Posterior vena cava (tissue), 2 donors: ENCODE measurements around the gene ANGPTL2. TPM values are rescaled to one million over a fixed set of nuclear protein-coding genes. Genes with fewer than 3 reads are reported as not detected.
A peak's percentile ranks its signal among the peaks of the same experiment; 100 is the strongest.

Source experiments
- DNase-seq: peaks from one replicate; pipeline ENCODE4 v3.0.0-alpha.2; 2020; ENCODE audit warnings: low spot score
- intact Hi-C, 2 donors: fragments of 100-400 bp; cut with DNase I; formaldehyde crosslinking; loops; one replicate each; pipeline versions ENCODE4 v1.14.1 to v1.14.2; 2022 to 2023
- total RNA-seq, 2 donors: library from RNA; stranded (reverse); fragmentation: NEBNext Ultra II Directional; extraction: Animal tissue kit (Norgen Biotek cat#: 25700); gene quantifications; one replicate each; pipeline ENCODE4 v1.2.1, GENCODE V29; 2021
- donor health status: DM: yes; HTN: yes; CAD: no.
- donor health status: DM: yes; HTN: yes; CAD: no.

Gene ANGPTL2
- total RNA-seq, 2 donors from 2014 or later, result 45.7 to 55.9 TPM

DNA sequence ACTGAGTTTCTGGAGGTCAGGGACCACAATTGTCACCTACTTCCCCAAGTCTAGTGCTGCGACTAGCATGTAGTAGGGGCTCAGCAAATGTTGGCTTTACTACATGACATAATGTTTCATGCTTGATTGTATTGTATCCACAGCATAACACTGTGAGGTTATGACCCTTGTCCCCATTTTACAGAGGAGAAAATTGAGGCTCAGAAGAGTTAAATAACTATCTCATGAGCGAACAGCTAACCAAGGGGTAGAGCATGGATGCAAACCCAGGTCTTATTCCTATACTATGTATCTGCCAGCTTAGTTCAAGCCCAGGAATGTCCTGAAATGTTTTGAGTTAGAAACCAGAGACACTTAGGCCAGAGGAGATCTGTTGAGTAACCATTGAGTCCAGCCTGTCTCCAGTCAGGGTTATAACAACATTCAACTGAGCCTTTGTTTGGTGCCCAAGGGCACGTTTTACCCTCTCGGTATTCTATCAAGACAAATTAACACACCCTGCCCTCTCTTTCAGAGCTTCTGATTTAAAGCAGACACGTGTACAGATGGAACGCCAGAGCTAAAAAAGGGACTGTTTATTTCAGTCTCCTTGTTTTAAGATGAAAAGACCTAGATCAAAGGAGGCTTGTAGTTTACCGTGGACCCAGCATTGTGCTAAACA lies 16.5 kb downstream of the ANGPTL2 start:
- intact Hi-C loops, result no loop called here
- no peak for DNase-seq

- DNase-seq, result peak; percentile 34
- intact Hi-C loops, result no loop called here
Measured at GRCh38 chr9:127104581-127105311, 17.7 kb downstream of the ANGPTL2 start.

DNA sequence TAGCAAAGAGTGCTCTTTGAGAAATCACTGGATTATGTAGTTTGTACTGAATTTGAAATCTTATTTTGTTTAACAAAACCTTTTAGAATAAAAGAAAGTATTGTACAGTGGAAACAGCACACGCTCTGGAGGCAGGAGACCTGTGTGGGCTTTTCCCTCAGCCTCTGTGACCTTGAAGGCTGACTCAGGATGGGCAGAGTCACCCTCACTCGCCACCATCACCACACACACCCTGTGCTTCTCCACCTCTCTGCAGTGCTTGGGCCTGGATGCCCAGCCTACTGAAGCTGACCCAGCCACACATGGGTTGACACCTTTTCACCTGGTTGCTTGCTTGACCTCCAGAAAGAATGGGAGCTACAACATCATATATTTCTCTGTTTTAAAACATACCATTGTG lies 19.6 kb downstream of the ANGPTL2 start:
- DNase-seq, result peak; percentile 13
- intact Hi-C loops, result no loop called here

DNA sequence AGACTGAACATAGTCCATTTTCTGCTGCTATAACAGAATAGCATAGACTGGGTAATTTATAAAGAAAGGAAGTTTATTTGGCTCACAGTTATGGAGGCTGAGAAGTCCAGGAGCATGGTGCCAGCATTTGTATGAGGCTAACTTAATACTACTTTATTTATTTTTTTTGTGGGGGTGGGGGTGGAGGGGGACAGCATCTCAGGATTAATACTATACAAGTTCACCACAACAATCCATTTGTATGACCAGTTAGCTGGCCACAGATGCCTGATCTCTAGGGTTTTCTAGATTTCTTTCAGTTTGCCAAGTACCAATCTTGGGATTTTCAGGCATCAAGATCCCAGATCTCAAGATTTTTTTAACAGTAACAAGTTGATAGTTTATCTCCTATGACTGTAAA lies 20.3 kb downstream of the ANGPTL2 start:
- DNase-seq, result no peak
- intact Hi-C loops, result no loop called here

DNA sequence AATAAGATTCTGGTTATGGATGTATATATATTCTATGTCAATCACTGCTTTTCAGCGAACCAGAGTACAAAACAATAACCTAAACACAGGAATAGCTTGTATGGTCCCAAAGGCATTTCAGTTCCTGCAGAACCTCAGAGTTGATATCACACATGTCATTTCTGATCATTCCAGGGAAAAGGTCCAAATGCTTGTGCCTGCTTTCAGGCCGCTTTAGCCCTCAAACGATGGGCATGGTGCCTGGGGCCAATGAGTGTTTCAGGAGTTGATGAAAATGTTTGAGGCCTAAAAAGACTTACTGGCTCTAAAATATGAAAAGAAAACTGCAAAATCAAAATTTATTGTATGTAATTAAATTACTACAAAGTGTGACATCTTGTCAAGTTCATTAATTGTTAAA lies 22.8 kb downstream of the ANGPTL2 start:
- intact Hi-C loops, result no loop called here
- peak; percentile 28 for DNase-seq

DNA sequence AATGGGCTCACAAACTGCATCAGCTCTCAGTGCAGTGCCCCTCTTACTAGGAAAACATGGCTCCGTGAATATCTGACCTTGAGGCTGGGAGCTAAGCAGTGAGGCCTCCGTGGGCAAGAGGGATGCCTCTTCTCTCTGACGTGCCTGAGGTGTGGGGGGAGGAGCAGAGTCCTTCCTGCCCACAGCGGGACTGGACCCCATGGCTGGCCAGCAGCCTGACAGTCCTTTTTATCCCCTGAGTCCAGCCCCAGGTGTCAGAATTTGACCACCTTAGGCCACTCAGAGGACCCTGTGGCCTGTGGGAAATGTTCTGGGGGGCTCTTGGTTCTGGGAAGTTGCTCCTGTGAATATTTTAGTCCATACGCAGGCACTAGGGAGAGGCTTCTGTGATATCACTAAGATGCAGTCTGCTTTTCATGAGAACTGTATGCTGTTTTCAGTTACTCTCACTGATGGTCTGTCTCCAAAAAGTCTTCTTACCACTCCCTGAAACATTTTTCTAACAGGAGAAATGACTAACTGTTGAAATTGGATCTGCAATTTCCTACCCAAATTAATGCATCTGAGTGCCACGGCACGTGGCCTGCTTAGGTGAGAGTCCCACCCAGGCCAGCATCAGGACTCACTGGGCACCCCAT lies 23.4 kb downstream of the ANGPTL2 start:
- peak; percentile 79 for DNase-seq
- intact Hi-C loops, result no loop called here

DNA sequence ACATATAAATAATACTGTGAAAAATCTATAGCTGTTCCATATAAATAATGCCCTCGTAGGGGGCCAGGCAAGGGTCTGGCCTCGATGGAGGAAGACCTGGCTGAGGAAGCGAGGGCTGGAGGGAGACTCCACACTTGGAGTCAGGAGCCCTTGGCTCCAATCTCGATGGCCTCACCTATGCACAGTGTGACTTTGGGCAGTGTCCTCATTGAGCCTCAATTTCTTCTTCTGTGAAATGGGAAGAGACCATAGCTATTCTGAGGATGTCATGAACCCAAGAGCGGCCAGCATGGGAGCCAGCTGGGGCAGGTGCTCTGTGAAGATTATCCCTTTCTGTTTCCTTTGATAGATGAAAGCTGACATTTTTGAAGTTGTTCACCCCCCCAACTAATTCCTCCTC lies 24.8 kb downstream of the ANGPTL2 start:
- DNase-seq, result peak; percentile 9
- intact Hi-C loops, result no loop called here

DNA sequence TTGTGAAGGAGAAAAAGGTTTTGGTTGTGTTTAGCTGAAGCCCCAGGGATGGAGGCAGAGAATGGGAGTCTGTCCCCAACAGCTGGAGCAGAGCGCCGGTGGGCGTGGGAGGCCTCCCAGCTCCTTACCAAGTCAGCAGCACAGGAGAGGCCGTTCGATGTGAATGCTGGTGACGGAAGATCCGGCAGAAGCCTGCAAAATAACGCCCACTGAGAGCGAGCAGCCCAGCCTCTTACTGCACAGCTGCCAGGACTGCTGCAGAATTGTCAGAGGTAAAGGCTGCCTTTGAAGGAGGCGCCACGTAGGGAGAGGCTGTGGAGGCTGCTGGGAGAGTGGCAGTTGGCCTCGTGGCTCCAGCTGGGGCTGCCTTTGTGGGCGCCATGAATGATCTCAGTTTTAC lies 26.2 kb downstream of the ANGPTL2 start:
- DNase-seq, result peak; percentile 60

DNA sequence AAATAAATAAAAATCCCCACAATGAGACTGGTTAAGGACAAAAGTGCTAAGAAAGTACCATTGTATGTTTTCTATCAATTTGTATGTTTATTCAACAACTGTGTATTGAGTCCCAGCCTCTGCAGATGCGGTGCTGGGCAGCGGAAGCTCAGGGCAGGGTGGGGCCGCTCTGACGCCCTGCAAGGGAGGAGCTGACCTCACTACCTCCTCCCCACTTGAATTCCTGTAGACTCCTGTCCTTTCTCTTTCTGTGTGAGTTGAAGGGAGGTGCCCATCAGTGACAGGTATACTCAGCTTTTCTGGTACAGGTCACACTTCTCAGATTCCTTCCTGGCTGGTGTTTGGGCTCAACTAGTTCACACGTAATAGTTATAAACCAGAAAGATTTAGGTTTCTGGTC lies 27.0 kb downstream of the ANGPTL2 start:
- peak; percentile 10 for DNase-seq
- intact Hi-C loops, result no loop called here

More for the DNA sequence above, 26.2 kb downstream of the ANGPTL2 start:
- intact Hi-C loops, result no loop called here

DNA sequence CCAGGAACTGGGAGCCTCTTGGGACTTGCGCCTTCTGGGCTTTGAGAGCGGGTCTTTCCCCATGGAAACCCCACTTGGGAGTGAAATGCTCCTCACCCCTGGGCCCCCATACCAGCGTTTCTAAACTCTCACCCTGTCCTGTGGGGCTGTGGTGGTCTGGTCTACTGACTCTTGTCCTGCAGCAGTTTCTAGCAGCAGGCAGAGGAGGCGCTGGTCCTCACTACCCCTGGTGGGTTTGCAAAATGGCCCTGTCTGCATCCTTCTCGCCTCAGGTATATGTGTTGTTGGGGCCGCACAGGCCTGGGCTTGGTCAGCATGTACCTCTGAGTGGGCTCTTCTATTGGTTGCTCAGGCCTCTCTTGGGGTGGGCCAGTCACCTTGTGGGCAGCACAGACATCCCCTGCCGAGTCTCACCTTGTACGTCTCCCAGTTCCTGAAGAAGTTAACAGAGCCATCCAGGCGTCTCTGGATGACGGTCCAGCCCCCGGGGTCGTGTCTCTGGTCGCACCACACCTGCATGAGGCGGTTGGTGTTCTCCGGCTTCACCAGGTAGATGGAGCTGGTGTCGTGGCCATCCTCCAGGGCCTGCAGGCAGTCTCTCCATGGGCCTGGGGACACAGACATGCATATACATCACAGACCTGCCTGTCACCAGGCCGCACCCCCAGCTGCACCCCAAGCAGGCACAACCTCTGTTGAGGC lies 29.0 kb downstream of the ANGPTL2 start:
- intact Hi-C loops, result no loop called here

DNA sequence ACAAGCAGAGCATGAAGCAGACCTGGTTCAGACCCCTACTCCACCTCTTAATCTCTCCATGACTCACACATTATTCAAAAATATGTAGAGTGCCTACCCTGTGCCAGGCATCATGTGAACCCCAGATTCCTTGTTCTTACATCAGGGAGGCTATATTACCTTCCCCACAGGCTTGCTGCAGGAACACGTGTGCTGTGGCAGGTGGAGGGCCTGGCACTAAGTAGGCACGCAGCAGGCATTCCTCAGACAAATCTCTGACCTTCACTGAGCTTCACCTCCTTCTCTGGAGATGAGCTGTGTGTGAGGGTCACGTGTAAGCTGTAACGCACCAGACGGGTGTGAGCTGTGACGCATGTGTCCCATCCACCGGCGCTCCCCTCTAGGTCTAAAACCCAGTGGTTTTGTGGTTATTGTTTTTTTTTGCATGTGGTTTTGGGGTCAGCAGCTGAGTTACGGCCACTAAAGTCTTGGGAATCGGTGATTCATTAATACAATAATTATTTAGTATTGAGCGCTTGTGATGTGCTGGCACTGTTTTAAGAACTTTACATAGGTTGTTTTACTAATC lies 30.3 kb downstream of the ANGPTL2 start:
- no peak for DNase-seq
- intact Hi-C loops, result no loop called here

More for the DNA sequence above, 29.0 kb downstream of the ANGPTL2 start:
- DNase-seq, result peak; percentile 61

DNA sequence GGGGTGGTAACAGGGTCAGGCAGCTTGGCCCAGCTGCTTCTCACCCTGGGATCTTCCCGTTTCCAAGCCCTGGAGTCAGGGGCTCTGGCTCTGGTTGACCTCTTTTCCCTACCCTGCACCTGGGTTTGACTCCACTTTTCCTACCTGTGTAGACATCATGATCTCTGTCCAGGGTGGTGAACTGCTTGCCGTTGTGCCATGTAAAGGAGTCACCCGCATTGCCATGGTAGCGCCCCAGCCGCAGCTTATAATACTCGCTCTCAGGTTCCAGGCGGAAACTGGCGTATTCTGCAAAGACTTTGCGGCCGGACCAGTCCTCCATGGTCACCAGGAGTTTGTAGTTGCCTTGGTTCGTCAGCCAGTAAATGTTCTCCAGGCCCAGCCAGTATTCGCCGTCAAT lies 30.9 kb downstream of the ANGPTL2 start:
- DNase-seq, result peak; percentile 38
- intact Hi-C loops, result no loop called here

GRCh38 chr9:127090341-127090985 lies 32.0 kb downstream of the ANGPTL2 start:
- no peak for DNase-seq
- intact Hi-C loops, result no loop called here

DNA sequence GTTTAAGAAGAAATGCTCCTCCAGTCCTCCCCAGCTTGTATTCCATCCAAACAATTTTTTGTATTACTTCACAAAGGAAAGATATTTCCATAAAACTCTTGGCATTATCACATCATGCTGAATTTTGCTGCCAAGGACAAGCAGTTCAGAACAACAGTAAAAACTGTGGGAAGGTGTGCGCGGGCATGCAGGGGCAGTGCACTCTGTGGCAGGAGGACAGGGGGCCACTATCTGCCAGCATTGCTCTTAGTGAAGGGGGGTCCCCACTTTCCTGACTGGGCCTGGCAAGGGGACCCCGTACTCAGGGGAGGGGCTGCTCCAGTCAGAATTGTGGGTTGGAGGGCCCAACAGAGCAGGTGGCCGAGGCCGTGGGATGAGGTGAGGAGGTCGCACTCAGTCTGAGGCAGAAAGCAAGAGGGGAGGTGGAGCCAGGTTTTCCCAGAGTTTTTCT lies 32.8 kb downstream of the ANGPTL2 start:
- DNase-seq, result peak; percentile 75
- intact Hi-C loops, result no loop called here

- DNase-seq, result no peak
- intact Hi-C loops, result no loop called here
Measured at GRCh38 chr9:127088724-127089615, 33.5 kb downstream of the ANGPTL2 start.

DNA sequence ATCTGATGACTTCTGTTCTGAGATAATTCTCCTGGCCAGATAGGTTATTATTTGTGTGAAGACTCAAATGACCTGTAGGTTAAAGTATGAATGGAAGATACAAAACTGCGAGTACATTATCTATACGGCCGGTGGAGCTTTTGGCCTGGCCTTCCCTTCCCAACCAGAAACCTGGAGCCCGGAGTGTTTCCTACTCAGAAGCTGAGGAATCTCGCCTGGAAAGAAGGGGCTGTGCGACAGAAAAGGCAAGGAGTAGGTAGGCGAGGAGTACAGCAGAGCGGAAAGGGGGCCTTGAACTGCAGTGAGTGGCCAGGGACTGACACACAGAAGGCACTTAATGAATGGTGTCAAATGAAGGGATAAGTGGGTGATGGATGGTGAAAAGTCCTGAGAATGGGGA lies 34.6 kb downstream of the ANGPTL2 start:
- no peak for DNase-seq
- intact Hi-C loops, result no loop called here

DNA sequence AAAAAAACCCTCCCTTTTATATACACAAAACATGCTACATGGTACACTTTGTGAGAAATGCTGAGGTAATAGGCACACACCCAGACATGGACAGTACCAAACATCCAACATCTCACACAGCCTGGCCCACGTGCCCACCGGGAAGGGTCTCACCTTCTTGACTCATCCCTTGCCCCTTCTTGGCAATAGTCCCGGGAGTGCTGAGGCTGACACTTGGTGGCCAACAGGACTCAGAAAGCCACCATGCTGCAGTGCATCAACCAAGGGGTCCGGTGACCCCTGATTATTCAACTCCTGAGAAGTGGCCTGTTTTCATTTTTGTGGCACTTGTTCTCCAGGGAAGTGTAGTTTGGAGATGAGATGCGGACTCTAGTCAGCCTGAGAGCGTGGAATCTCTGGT lies 35.0 kb downstream of the ANGPTL2 start:
- DNase-seq, result no peak

GRCh38 chr9:127086771-127087170 lies 35.7 kb downstream of the ANGPTL2 start:
- no peak for DNase-seq
- intact Hi-C loops, result no loop called here

More for the DNA sequence above, 35.0 kb downstream of the ANGPTL2 start:
- intact Hi-C loops, result no loop called here
